Measurements from ENCODE around the gene UBN2.

UBN2 gene

DNA sequence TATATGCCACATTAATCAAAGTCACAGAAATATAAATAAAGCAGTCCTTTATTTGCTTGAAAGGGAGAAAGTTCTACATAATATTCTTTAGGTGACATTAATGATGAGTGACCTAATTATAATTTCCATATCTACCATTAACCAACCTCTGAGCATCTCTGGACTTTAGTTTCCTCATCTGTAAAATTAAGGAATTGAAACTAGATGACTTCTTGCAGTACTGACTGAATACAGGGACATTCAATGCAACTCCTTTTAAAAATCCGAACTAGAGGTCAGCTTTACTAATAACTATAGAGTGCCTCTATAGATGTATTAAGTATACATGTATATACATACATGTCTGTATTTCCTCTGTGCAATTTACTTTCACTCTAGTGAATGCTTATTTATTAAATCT lies 114.0 kb downstream of the UBN2 start:
- DNase-seq (ENCODE audit: low read depth, low spot score) = no peak

DNA sequence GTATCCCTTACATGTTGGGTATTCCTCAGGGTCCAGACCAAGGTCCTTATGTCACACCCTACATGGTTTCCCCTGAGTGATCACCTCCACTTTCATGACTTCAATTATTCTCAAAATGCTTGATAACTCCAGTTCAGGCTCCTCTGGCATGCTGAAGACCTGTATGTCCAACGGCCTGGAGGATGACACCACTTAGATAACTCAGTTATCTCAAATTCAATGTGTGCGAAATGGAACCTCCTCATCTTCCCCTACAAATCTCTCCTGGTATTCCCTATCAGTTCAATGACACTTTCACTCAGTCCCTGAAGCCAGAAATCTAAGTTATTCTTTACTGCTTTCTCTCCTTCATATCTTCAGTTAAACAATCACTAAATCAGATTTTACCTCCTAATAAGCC lies 120.0 kb downstream of the UBN2 start:
- DNase-seq (ENCODE audit: low read depth, low spot score) = no peak

DNA sequence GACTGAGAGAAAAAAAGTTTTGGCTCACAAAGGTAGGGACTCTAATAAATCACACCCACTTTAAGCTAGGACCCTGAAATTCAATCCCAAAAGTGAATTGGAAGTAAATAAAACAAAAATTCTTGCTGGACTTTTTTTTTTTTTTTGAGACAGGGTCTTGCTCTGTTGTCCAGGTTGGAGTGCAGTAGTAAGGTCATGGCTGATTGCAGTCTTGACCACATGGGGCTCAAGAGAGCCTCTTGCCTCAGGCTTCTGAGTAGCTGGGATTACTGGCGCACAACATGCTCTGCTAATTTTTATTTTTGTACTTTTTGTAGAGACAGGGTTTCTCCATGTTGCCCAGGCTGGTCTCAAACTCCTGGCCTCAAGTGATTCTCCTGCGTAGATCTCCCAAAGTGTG lies 123.7 kb downstream of the UBN2 start:
- DNase-seq (ENCODE audit: low read depth, low spot score) = no peak

DNA sequence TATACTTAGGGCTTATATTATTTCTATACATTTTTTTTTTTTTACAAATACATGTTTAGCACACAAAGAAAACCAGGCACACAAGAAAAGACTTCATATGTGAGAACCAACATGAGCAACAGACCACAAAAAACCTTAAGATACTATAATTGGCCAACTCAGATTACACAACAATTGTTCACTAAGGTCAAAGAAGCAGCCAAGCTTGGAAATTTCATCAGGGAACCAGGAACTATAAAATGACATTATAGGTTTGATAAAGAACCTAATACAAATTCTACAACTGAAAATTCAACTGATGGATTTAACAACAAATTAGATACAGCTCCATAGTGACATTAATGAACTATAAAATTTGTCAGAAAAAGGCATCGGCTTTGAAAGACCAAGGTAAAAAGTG lies 124.3 kb downstream of the UBN2 start:
- DNase-seq (ENCODE audit: low read depth, low spot score) = no peak

Measured in iPS DF 19.7 (cell line).